ENCODE measurements around the gene ARHGEF4.
"Not testable (repeated sequence)": the region's sequence is repeated elsewhere in the genome, so short reads cannot be mapped to it uniquely, and the experiment has no call there.

ARHGEF4 gene

DNA sequence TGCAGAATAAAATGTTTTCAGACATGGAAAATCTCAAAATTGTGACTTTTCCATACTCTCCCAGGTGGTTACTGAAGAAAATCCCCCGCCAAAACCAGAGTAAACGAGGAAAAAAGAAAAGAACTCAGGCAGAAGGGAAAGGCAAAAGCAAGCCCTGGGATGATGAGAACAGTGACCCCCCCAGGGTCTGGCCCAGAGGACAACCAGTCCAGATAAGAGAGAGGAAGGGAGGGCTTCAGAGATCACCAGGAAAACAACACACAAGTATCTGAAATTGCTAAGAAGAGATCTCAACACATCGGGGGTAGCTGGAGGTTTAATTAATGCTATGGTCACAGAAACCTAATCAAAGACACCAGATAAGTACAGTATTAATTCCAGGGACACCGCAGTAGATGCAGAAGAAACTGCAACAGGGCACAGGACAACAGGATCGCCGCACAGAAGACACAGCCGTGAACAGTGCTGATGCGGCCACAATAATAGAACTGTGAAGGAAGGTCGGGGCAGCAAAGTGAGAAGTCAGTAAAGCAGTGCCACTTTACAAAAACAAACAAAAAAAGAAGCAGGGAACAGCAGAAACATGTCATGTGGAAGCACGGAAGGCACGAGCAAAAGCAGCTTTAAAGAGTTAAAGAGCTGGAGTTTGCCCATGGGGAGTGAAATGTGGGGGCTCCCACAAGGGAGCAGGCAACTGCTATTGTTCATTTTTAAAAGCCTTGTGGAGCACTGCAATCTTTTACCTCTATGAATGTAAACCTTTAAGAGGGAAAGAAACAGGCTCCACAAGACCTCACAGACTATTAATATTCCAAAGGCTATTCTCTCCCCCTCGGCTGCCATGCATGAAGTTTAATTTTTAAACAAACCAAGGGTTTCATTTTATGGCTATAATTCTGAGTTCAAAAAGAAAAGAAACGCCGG, 228.1 kb downstream of the ARHGEF4 start:
- DNase-seq (ENCODE audit: insufficient read length, low spot score) (no peak), FAIRE-seq (no peak)

DNA sequence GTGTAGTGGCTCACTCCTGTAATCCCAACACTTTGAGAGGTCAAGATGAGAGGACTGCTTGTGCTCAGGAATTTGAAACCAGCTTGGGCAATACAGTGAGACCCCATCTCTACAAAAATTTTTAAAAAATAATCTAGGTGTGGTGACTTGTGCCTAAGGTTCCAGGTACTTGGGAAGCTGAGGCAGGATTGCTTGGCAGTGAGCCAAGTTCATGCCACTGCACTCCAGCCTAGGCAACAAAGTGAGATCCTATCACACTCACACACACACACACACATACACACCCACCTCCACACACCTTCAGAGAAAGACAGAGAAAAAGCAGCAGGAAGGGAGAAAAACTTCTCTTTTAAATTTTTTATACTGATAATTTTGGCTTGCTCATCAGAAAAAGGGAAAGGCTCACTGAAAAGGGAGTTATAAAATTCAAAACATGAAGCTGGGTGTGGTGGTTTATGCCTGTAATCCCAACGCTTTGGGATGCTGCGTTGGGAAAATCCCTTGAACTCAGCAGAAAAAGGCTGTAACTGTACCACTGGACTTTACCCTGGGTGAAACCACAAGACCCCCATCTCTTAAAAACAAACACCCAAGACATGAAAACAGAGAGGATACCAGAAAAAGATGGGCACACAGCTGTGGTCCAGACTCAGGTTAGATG, 230.9 kb downstream of the ARHGEF4 start:
- FAIRE-seq (no peak), DNase-seq (ENCODE audit: insufficient read length, low spot score) (no peak)

DNA sequence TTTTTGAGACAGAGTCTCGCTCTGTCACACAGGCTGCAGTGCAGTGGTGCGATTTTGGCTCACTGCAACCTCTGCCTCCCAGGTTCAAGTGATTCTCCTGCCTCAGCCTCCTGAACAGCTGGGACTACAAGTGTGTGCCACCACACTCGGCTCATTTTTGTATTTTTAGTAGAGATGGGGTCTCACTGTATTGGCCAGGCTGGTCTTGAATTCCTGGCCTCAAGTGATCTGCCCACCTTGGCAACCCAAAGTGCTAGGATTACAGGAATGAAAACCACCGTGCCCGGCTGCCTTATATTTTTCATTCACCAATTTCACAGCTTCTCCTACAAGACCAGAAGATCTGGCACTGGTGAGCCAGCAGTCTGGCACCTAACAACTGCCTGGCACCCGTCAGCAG, 231.5 kb downstream of the ARHGEF4 start:
- DNase-seq (ENCODE audit: insufficient read length, low spot score); FAIRE-seq: not testable (repeated sequence)

DNA sequence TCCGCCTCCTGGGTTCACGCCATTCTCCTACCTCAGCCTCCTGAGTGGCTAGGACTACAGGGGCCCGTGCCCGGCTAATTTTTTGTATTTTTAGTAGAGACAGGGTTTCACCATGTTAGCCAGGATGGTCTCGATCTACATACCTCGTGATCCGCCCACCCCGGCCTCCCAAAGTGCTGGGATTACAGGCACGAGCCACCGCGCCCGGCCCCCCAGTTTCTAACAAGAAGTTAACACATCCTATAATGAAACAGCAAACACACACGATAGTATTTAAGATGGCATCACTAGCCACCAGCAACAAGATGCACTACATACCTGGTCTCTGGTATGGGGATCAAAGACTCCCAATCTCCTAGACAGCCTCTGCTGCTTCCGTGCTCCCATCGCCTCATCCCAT, 238.9 kb downstream of the ARHGEF4 start:
- not testable (repeated sequence) for FAIRE-seq; DNase-seq (ENCODE audit: insufficient read length, low spot score)

DNA sequence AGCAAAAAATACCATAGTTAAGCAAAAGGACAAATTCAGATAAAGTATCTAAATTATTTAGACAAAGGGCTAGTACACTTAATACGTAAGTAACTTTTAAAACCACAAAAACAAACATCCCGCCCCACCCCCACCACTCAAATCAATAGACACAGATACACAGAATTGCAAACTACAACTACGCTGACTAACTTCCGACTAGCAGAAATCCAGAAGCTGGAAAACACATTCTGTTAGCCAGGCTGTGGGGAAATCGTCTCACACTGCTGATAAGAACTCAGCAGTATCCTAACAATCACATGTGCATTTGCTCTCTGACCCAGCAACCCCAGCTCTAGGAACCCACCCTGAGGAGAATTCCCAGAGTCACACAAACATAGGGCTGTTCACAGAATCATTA, 240.0 kb downstream of the ARHGEF4 start:
- FAIRE-seq = no peak

DNA sequence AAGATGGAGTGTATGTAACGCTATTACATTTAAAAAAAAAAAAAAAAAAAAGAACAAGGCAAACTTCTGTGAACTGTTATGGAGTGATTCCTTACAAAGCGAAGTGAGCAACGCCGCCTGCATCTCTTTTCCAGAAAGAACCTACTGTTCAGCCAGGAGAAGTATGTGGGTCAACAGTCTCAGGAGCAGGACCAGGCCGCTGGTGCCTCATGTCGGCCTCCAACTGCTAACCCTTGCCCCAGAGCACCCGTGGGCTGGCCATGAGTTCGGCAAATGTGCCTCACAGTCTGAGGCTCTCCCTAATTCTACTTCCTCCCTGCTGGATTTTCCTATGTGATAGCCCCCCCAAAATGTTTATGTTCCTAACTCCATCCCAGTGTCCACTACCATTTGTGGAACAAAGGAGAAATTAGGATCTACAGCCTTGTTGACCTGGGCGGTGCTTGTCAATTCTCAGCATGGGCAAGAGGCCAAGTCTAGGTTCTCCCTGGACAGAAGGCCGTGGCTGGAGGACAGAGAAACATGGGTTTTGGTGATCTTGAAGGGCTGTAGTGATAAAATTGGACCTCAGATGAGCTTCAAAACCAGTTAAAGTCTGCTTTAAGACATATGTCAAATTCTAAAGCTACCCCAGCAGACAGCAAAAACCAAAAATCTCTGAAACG, 240.6 kb downstream of the ARHGEF4 start:
- DNase-seq (ENCODE audit: insufficient read length, low spot score) (no peak), FAIRE-seq (no peak)

More for the DNA sequence above, 240.0 kb downstream of the ARHGEF4 start:
- no peak for DNase-seq (ENCODE audit: insufficient read length, low spot score)

DNA sequence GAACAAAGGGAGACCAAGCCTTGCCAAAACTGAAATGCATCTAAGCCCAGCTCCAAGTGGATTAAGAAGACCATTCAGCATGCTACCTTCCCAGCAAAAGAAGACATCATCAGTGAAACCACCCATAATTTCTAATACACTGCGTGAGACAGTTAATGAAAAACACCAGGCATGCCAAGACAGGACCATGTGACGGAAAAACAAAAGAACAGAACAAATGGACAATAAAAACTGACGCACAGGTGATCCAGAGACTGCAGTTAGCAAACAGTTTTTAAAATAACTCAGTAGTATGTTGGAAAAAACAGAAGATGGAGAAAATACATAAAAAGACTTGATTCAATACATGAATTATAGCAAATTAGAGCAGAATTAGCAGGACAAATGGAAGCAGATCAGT, 241.3 kb downstream of the ARHGEF4 start:
- no peak for DNase-seq (ENCODE audit: insufficient read length, low spot score)
- no peak for FAIRE-seq

DNA sequence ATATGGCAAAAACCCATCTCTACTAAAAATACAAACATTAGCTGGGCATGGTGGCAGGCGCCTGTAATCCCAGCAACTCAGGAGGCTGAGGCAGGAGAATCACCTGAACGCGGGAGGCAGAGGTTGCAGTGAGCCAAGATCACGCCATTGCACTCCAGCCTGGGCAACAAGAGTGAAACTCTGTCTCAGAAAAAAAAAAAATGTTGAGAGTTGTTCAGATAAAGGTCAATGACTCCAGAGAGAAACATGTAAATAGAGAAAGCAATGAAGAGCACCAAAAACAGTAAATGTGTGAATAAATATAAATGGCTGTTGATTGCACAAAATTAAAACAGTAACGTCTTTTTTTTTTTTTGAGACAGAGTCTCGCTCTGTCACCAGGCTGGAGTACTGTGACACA, 243.2 kb downstream of the ARHGEF4 start:
- not testable (repeated sequence) for DNase-seq (ENCODE audit: insufficient read length, low spot score); FAIRE-seq

DNA sequence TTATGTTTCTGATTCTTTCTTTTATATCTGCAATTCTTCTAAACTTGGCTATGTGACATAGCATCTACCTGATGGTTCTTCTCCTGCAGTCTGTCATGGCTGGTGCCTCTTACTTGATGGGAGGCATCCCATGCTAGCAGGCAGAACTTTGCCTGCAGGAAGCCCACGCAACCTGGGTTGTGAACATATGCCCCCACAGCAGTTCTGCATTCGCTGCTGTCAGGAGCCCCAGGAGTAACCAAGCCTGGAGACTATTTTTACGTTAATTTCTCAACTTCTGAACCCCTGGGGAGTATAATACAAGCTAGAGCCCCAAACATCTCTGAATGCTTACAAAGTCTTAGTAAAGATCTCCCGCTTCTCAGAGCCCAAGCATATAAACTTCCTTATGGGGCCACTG, 244.5 kb downstream of the ARHGEF4 start:
- DNase-seq (ENCODE audit: insufficient read length, low spot score) (no peak), FAIRE-seq (no peak)

DNA sequence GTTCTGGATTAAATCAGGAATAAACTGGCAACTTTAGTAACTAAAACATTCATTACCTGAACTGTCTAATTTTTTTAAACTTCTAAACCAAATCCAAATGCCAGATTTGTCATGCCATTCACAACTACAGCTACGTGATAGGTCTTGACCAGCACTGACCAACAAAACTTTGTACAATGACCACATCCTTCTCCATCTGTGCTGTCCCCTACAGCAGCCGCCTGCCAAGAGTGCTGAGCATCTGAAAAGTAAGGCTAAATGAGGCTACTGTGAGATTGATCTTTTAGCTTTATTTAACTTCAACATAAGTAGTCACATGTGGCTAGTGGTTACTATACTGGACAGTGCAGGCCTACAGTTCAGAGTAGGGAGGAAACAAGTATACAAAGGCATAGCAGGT, 248.9 kb downstream of the ARHGEF4 start:
- no peak for FAIRE-seq
- DNase-seq (ENCODE audit: insufficient read length, low spot score) = no peak

DNA sequence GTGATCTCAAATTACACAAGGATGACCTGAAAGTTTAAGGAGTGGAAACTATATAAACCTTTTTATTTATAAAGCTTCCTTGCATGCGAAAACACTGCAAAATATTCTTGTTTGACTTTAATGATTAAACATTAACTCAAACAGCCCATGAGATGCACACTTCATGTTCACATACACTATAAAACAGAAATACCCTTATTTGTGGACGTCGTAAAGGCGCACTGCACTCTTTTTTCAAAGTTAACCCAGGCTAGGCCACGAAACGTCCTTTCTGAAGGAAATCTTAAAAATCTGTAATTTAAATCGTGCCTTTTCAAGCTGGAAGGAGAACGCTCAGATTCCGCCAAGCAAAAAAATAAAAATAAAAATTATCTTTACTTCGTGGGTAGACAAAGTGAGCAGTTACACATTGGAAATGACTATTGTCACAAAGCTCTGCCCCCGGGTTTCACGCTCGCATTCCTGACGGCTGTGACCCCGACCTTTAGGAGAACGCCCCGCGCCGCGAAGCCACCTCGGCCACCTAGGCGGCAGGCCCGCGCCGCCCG, 255.8 kb downstream of the ARHGEF4 start:
- FAIRE-seq (no peak), DNase-seq (ENCODE audit: insufficient read length, low spot score) (no peak)

DNA sequence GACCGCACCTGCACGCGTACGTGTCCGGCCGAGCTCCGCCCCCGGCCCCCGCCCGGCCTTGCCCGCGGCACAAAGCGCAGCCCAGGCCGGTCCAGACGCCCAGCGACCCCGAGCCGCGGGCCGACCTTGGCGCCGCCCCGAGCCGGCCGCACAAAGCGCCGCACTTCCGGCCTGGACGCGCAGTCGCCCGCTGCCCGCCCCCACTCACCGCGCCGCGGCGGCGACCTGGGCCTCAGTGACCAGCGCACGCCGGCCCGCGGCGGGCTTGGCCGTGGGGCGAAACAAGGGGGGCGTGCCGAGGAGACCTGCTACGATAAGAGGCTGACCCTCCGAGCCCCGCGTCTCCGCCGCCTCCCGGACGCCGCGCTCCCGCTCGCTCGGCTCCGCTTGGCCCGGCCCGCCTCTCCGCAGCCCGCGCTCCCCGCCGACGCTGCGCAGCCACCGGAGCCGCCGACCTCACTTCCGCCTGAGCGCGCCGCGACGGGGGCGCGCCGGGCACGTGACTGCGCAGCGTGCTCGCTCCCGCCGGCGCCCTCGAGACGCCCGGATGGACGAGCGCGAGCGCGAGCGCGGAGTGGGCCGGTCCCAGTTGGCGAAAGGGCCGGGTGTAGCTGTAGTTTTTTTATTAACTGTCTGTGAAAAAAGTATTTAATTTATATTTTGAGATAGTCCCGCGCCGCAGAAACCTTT, 256.4 kb downstream of the ARHGEF4 start, which contains the start of gene FAM168B:
TSS of gene FAM168B (minus strand) at position 455 of the 690 bp plus-strand sequence. CDS start 10,814 bp downstream, outside the sequence.
- DNase-seq (ENCODE audit: insufficient read length, low spot score) (peak; percentile 87), FAIRE-seq (peak; percentile 57)

DNA sequence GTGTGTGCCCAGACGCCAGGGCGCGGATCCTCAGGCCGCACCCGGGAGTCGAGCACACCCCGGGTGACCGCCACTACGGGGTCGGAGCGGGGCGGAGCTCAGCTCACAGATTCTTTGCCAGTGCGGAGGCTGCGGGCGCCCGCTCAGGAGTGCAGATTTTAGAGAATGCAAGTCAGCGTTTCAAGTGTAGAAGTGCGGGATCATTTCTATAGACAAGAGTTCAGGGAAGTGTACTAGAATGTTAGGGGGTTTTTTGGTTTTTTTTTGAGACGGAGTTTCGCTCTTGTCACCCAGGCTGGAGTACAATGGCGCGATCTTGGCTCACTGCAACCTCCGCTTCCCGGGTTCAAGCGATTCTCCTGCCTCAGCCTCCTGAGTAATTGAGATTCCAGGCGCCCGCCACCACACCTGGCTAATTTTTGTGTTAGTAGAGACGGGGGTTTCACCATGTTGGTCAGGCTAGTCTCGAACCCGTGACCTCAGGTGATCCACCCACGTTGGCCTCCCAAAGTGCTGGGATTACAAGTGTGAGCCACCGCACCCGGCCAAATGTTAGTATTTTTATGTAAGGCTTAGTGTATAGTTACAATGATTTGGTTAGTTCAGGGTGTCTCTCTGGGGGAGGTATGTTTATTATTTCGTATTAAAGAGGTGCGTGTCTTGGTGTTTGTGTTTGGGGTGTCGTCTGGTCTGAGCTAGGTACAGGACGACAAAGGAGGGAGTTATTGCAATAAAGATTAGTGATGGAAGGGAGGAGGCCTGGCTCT, 257.2 kb downstream of the ARHGEF4 start:
- peak; percentile 46 for DNase-seq (ENCODE audit: insufficient read length, low spot score)
- FAIRE-seq = peak; percentile 85

DNA sequence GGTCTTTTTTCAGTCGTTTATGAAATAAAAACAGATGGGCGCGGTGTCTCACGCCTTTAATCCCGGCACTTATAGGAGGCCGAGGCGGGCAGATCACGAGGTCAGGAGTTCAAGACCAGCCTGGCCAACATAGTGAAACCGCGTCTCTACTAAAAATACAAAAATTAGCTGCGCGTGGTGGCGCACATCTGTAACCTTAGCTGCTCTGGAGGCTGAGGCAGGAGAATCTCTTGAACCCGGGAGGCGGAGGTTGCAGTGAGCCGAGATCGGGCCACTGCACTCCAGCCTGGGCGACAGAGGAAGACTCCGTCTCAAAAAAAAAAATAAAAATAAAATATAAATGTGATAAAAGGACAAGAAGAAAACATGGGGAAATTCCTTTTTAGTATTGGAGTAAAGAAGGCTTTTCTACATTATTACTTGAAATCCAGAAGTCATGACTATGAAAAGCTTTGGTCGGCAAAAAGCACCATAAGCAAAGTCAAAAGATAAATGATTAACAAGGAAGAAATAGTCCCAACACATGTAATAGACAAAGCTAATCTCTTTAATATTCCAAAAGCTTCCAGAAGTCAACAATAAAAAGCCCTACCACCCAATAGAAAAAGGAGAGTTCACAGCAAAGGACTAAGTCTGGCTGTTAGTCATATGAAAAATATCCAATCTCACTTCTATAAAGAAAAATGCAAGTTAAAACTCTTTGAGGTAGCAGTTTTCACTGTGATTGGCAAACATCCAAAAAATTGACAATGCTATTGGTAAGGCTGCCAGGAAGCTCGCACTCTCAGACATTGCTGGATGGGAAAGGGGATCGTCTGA, 258.0 kb downstream of the ARHGEF4 start:
- DNase-seq (ENCODE audit: insufficient read length, low spot score) (no peak), FAIRE-seq (no peak)
